Stimulated activated CD8-positive, alpha-beta memory T cell treated with anti-CD3 and anti-CD28 coated beads, Interleukin-2, amount 100 ng/mL, for 1 hour (primary cell): Measurements from ENCODE around the gene NRGN.

Experiments used
- DNase-seq, 2 donors: peaks; one replicate each; pipeline ENCODE4 v3.0.0-alpha.2; 2020; ENCODE audit warnings: low read depth in 2 of 2

The NRGN gene

GRCh38 chr11:124739479-124740276, at the start of gene NRGN:
Gene NRGN (plus strand): TSS chr11:124739942. CDS start chr11:124740085, 143 bp downstream.
- DNase-seq: peak; percentile 64 to 75

- DNase-seq: no peak
Observed at GRCh38 chr11:124693142-124693541, 46.6 kb upstream of the NRGN start.

DNA sequence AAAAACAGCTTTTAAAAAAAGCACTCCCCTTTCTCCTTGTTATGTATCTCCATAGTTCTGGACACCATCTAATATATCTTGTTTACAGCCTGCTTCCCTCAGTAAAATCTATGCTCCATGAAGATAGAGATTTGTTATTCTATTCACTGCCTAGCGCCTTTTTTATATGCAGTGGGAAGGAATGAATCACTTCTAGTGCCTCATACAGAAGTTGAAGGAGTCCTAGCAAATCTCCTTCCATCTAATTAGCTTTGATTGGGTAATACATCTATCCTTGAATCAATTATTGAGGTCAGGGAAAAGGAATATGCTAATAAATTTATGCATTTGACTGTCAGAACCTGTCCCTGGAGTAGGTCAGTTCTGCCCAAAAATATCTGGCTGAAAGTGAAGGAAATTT, 40.2 kb upstream of the NRGN start:
- no peak for DNase-seq

DNA sequence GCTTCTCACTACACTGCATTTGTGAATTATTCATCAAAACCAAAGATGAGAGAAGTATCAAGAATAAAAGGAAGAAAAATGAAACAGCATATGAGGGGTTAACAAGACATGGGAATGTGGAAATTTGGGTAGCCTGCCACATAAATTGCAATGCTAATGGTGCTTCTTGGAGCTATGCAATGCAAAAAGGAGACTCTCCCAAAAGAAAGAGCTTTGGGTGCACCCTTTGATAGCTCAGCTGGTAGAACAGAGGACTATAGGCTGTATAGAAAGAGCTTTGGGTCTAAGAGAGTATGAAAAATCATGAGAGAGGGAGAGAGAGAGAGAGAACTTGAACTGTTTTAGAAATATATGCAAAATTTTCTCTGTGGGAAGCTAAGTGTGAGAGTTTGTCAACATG, 39.7 kb upstream of the NRGN start:
- DNase-seq: no peak

DNA sequence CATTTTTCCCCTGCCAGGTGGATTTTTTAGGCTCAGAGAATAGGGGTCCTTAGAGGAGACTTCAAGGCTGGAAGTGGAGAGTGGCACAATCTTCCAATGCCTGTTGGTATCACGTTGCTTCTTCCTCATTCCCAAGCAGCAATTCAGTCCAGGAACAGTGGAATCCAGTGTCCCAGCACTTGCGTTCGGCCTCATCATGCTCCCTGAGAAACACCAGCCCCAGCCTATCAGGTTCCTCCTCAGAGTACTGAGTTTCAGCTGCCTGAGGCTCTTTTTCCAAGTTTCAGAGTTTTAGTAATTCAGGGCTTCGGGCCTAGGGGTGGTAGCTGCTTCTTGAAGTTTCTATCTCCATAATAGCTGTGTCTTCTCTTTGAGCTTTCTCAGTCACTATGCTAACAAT, 31.9 kb upstream of the NRGN start:
- no peak for DNase-seq

- DNase-seq: no peak
Observed at GRCh38 chr11:124712392-124712791, 27.4 kb upstream of the NRGN start.

DNA sequence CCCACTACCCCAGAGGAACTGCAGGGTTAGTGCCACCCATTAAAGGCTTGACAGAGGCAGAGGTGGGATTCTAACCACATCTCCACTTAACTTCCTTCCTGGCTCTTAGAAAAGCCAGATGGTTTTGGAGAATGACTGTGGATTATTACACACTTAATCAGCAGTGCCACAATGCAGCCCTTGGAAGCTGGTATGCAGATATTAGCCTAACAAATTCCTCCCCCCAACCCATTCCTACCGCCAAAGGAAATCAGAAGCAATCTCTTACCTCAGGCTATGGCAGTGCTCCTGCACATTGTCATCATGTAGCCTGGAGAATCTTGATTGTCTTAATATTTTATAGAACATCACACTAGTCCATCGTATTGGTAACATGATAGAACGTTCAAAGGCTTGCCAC, 23.2 kb upstream of the NRGN start:
- no peak for DNase-seq

DNA sequence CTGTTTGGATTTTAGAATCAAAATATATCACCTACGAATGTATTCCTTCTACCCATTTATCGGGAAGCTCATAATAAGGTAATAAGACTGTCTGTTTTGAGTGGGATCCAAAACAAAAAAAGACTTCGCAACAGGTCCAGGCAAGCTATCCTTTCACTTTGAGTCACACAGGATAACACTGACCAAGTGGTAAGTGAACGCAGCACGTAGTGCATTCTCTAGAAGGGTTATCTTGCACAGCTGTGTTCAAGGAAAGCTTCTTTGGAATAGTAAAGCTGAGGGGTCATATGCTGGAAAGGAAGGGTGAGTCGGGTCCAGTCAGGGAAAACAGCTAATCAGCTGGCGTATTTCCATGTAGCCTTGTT, 22.3 kb upstream of the NRGN start:
- no peak for DNase-seq

DNA sequence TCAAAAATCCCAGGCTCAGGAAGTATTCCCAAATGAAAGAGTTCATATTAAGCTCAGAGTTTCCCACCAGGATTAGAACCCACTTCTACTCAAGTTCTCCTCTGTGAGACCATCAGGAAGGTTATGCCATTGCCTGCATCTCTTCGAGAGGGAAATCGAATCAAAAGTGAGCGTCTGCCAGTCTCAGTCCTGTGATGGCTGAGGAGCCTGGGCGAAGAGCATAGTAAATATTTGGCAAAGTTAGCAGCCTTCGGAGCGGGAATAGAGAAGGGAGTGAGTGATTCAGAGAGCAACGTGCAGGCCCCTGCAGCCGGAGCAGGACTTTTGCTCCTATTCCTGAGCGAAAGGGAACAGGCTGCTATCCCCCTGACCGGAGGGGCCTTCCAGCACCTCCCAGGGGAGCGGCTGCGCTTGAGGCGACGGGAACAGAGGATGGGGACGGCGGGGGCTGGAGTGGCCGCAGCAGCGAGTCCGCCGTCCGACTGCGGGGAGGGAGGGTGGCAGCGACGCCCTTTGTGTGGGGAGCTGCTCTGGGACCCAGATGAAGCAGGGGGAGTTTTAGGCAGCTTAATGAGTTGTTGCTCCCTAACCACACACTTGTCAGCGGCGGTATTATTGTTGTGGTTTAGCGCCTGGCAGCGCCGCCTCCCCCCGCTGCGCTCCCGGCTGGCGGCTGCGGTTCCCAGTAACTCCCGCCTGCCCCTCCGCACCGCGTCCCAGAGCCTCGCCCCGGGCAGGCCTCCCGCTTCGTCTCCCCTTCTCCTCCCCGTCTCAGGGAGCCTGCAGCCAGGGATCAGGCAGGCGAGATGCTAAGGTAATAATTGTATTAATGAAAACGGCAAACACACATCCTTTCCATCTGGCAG, 21.7 kb upstream of the NRGN start:
- DNase-seq: no peak

- DNase-seq: no peak
Observed at GRCh38 chr11:124718801-124719200, 20.9 kb upstream of the NRGN start.

GRCh38 chr11:124719534-124719933, 20.2 kb upstream of the NRGN start:
- no peak for DNase-seq

- DNase-seq: no peak
Observed at GRCh38 chr11:124722176-124722575, 17.6 kb upstream of the NRGN start.

DNA sequence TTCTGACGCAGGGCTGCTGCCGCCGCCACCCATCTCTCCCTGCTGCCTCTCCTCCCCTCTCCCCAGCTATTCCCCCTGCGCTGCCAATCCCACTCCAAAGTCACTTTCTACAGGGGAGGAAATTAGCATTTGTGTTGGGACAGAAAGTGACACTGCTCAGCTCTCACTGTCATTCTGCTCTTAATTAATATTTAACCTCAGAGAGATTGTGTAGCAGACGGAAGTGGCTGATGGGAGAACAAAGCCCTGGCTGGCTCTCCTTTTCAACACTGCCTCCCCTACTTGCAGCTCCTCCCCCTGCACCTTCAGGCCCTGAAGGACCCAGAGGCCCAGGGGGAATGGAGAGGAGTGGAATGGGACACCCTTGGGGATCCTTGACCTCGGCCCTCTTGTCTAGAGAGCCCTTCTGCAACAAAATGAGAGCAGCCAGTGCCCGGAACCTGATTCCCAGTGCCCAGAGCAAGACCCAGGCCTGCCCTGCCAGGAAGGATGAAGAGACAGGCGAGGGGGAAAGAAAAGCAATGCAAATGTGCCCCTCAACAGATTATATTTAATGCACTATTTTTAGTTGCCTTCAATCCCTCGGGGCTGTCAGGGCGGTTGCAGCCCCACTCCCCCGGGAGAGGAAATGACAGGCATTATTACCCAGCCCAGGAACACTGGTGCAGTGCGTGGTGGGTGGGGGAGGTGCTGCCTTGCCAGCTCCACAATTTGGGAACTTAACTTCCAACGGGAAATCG, 14.6 kb upstream of the NRGN start:
- no peak for DNase-seq

GRCh38 chr11:124725719-124726105, 14.0 kb upstream of the NRGN start:
- DNase-seq: no peak

DNA sequence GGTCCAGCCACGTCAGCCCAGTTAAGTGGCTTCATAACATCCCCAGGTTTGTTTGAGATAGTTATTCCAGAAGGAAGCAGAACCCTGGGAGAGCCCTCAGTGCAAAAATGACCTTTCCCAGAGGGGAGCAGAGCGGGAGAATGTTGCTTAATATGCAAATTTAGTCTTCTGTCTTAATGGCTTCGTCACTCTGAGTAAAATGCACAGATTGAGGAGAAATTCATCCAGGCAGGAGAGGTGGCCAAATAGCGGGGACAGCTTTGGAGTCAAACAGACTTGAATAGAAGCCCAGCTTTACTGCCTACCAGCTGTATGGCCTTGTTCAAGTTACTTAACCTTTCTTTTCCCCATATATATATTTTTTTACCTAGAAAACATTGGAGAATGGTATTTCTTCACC, 12.3 kb upstream of the NRGN start:
- DNase-seq: no peak

GRCh38 chr11:124728134-124728533, 11.6 kb upstream of the NRGN start:
- DNase-seq: no peak

DNA sequence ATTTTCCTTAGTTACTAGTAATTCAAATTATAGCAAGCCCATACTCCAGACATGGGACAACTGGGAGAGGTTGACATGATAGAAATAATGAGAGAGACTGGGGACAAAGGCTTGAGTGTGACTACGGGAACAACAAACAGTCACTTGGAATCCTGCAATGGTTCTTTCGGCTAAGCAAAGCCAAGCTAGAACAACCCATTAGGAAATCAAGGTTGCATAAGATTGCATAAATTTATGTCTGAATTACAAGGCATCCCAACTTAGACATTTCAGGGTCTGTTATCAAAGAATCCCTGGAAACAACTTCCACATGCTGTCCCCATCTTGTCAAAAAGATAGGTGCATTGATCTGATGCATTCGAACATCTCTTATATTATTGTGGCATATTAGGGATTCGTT, 10.2 kb upstream of the NRGN start:
- DNase-seq: no peak

DNA sequence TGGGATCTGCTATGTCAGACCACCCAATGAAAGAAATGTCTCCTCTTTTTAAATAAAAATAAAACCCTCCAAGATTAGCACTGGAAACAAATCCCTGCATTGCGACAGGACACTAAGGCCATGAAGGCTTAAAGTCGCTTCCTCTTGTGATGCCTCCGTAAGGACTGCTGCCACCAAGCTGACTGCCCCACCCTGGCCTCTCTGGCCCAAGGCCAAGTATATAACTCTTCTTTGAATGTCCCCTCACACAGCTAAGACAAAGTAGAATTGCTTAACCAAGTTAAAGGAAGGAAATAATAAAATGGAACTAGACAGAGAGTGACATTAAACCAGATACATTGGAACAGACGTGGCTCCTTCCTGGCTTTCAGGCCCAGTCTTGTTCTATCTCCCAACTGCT, 7.5 kb upstream of the NRGN start:
- no peak for DNase-seq

GRCh38 chr11:124736736-124737135, 3.0 kb upstream of the NRGN start:
- DNase-seq: no peak

DNA sequence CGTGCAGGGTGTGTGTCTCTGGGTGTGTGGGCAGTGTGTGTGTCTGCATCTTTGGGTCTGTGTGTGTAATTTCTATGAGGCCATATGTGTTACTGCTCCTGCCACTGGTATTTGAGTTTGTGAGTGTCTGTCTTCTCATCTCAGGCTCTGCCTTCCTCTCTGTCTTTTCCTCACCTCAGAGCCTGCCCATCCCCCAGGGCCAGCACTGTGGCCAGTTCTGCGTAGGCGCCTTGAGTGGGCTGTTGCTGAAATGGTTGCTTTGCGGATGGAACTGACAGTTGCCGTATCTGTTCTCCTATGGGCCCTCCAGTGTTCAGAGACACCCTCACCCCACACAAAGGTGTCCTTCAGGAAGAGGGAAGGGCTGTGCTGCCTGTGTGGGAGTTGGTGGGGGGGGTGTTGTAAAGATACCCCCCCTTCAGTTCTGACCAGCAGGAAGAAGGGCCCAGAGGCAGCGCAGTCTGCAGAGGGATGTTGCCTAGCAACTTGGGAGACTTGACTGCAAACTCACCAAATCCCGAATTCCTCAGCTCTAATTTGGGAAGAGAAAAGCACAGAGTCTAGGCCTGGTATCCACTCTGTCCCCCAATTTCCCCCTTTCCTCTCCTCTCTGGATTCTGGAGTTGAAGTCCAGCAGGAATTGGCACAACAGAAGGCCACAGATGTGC, 2.0 kb upstream of the NRGN start:
- no peak for DNase-seq

GRCh38 chr11:124738713-124739478, 846 bp upstream of the NRGN start:
- DNase-seq: no peak
